Keratinocyte (primary cell): ENCODE data around the gene TNNT1.

Experiments
- CTCF ChIP-seq, 3 experiments: IDR thresholded peaks in 1 of 3; conservative IDR thresholded peaks in 1 of 3; optimal IDR thresholded peaks in 1 of 3; 2 replicates in 2 of 3; 3 replicates in 1 of 3; pipeline versions ENCODE3 to v1.5.1; 2011; ENCODE audit warnings: low read length in 3 of 3, mild to moderate bottlenecking in 3 of 3, moderate library complexity in 2 of 3, control low read depth in 1 of 3, inconsistent platforms in 1 of 3; ENCODE audit not compliant: insufficient read depth in 2 of 3; ENCODE audit errors: extremely low read depth in 1 of 3
- EZH2 ChIP-seq: IDR thresholded peaks from one replicate; pipeline ENCODE4 v1.6.1; 2012; ENCODE audit warnings: inconsistent platforms, mild to moderate bottlenecking, low read length, moderate library complexity

- TF ChIP-seq EZH2, result no peak
- TF ChIP-seq CTCF (optimal IDR thresholded peaks at IDR 0.05 in 1 of 3, IDR thresholded peaks at IDR 0.05 in 1 of 3, conservative IDR thresholded peaks at IDR 0.05 in 1 of 3; ENCODE audit: extremely low read depth in 1 of 3, insufficient read depth in 2 of 3, low read length in 3 of 3), result no peak
Measured at GRCh38 chr19:55109527-55110291, 39.3 kb downstream of the TNNT1 start.
